Hepatocyte (in vitro differentiated cells): Measurements from ENCODE around the gene NFRKB. TPM values are rescaled to one million over a fixed set of nuclear protein-coding genes. Genes with fewer than 3 reads are reported as not detected.

Source experiments
- DNase-seq: peaks from one replicate; pipeline ENCODE4 v3.0.0-alpha.2; 2016; ENCODE audit warnings: low spot score
- H2AFZ ChIP-seq: fragments of 200-600 bp; sonication (generic); 2 replicates; pipeline ENCODE4 v1.6.0; 2016; ENCODE audit warnings: antibody characterized with exemption, mild to moderate bottlenecking
- H3K27ac ChIP-seq: fragments of 200-600 bp; sonication (generic); 2 replicates; pipeline ENCODE4 v1.5.1; 2016; ENCODE audit warnings: mild to moderate bottlenecking
- H3K27me3 ChIP-seq: fragments of 200-600 bp; sonication (generic); 2 replicates; pipeline ENCODE4 v1.6.1; 2016
- H3K36me3 ChIP-seq: fragments of 200-600 bp; sonication (generic); replicated peaks from 2 replicates; pipeline ENCODE4 v1.5.1; 2016; ENCODE audit warnings: low read depth; ENCODE audit not compliant: insufficient read depth
- H3K4me1 ChIP-seq: fragments of 200-600 bp; sonication (generic); 2 replicates; pipeline ENCODE4 v1.5.1; 2016; ENCODE audit warnings: mild to moderate bottlenecking, moderate library complexity; ENCODE audit not compliant: insufficient read depth
- H3K4me2 ChIP-seq: fragments of 200-600 bp; sonication (generic); 2 replicates; pipeline ENCODE4 v1.6.0; 2016
- H3K4me3 ChIP-seq: fragments of 200-600 bp; sonication (generic); 2 replicates; pipeline ENCODE4 v1.5.1; 2016; ENCODE audit warnings: mild to moderate bottlenecking
- H3K79me2 ChIP-seq: fragments of 200-600 bp; sonication (generic); 2 replicates; pipeline ENCODE4 v1.6.0; 2017; ENCODE audit warnings: mild to moderate bottlenecking
- H3K9me2 ChIP-seq: fragments of 200-600 bp; sonication (generic); replicated peaks from 2 replicates; pipeline ENCODE4 v1.6.0; 2017; ENCODE audit warnings: mild to moderate bottlenecking; ENCODE audit not compliant: insufficient read depth
- H3K9me3 ChIP-seq: fragments of 200-600 bp; sonication (generic); 2 replicates; pipeline ENCODE4 v1.5.1; 2016; ENCODE audit warnings: low read depth, mild to moderate bottlenecking
- H4K20me1 ChIP-seq: fragments of 200-600 bp; sonication (generic); 2 replicates; pipeline ENCODE4 v1.6.0; 2016; ENCODE audit warnings: mild to moderate bottlenecking; ENCODE audit not compliant: insufficient read depth, poor library complexity, severe bottlenecking
- EZH2 ChIP-seq: fragments of 200-600 bp; sonication (generic); IDR thresholded peaks from 2 replicates; pipeline ENCODE4 v1.6.1; 2016; ENCODE audit warnings: antibody characterized with exemption, mild to moderate bottlenecking, borderline replicate concordance
- EZH2phosphoT487 ChIP-seq: fragments of 200-600 bp; sonication (generic); IDR thresholded peaks from one replicate; pipeline ENCODE4 v1.6.1; 2018; ENCODE audit warnings: antibody characterized with exemption, mild to moderate bottlenecking, low read depth, moderate library complexity; ENCODE audit not compliant: unreplicated experiment, severe bottlenecking
- WGBS: methylation state at CpG from one replicate; pipeline ENCODE4 v1.1.6; 2016; ENCODE audit warnings: low lambda C conversion rate; ENCODE audit errors: missing lambda C conversion rate; 5-methylcytosine and 5-hydroxymethylcytosine counted together
- polyA plus RNA-seq: library from polyadenylated mRNA; unstranded; fragments of >200 nt; fragmentation: Nextera tagmentation; extraction: Ambion mirVana; gene quantifications from 2 replicates; pipeline ENCODE4 v1.2.1, GENCODE V29; 2016
- total RNA-seq: library from RNA; depleted of rRNA; stranded (reverse); fragments of >200 nt; gene quantifications from 2 replicates; pipeline ENCODE4 v1.2.3, GENCODE V29; 2014
- TF ChIP-seq, protein P1 (sequence below): fragments of 200-600 bp; sonication (generic); IDR thresholded peaks from 2 replicates; pipeline ENCODE4 v1.5.1; 2016; ENCODE audit warnings: antibody characterized with exemption, mild to moderate bottlenecking; ENCODE audit not compliant: poor library complexity

Gene NFRKB
- total and polyA plus RNA-seq, 2 experiments from 2014 or later, result 12.8 to 27.3 TPM

DNA sequence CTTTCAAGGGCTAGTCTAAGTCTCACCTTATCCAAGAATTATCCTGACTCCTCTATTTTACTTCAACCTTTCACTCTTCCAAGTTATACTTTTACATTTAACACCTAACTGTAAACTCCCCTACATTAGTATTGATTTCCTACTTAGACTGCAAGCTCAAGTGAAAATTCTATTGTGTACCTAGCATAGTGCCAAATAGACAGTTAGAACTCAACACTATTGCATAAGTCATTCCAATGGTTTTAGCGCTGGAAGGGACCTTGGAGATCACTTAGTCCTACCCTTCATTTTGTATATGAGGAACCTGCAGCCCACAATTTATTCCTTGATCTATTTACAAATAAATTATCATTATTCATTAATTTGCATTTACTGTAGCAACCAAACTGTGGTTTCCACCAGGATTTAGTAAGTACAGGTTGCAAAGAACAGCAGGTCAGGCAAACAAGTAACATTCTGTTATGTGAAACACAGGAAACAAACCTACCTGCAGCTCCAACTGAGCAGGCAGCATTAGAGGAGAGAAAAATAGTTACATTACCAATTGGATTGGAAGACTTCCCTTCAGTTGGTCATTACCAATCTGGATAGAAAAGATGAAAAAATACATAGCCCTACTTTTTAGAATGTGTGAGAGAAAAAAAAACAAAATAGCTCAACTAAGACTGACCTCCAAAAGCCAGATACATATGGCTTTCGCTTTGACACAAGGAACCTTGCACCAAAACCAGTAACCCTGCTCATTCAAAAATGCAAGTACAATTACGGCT is 33.7 kb upstream of the NFRKB start:
- no peaks in the 10 kb centered on the region for H3K36me3 ChIP-seq
- no peaks in the 10 kb centered on the region for H3K4me1 ChIP-seq
- no peak overlapping the region for H3K4me2 ChIP-seq
- TF ChIP-seq, protein P1, sequence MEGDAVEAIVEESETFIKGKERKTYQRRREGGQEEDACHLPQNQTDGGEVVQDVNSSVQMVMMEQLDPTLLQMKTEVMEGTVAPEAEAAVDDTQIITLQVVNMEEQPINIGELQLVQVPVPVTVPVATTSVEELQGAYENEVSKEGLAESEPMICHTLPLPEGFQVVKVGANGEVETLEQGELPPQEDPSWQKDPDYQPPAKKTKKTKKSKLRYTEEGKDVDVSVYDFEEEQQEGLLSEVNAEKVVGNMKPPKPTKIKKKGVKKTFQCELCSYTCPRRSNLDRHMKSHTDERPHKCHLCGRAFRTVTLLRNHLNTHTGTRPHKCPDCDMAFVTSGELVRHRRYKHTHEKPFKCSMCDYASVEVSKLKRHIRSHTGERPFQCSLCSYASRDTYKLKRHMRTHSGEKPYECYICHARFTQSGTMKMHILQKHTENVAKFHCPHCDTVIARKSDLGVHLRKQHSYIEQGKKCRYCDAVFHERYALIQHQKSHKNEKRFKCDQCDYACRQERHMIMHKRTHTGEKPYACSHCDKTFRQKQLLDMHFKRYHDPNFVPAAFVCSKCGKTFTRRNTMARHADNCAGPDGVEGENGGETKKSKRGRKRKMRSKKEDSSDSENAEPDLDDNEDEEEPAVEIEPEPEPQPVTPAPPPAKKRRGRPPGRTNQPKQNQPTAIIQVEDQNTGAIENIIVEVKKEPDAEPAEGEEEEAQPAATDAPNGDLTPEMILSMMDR, result no peak
- TF ChIP-seq EZH2phosphoT487 (no peak), EZH2 (no peak)
- WGBS, result 93% methylated on average over 3 of the region's 3 CpGs
- H4K20me1 ChIP-seq, result no peaks in the 10 kb centered on the region
- no peak overlapping the region for H2AFZ ChIP-seq
- H3K27ac ChIP-seq, result no peak overlapping the region
- H3K27me3 ChIP-seq, result no peaks in the 10 kb centered on the region
- no peaks in the 10 kb centered on the region for H3K79me2 ChIP-seq
- no peak overlapping the region for H3K4me3 ChIP-seq
- no peaks in the 10 kb centered on the region for H3K9me2 ChIP-seq
- no peaks in the 10 kb centered on the region for H3K9me3 ChIP-seq
- DNase-seq, result no peak

DNA sequence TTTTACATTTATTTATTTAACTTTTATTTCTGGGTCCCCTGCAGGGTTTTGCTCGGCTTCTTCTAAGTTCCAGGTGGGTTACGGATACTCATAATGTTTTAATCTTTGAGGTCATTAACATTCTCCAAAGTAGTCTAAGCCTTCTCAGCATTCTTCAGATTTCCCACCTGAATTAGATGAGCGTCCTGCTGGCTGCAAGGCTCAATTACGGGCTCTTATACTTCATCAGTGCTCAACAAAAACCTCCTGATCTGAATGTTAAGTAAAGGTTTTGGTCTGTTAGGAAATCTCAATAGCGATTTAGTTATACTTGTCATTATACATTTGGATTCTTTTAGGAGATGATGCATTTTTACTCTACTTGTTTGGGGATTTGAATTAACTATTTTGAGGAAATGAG is 27.3 kb upstream of the NFRKB start:
- no peak overlapping the region for H3K4me3 ChIP-seq
- H3K27ac ChIP-seq, result no peak overlapping the region
- no peaks in the 10 kb centered on the region for H3K9me3 ChIP-seq
- H3K79me2 ChIP-seq, result no peaks in the 10 kb centered on the region
- H2AFZ ChIP-seq, result no peak overlapping the region
- H3K27me3 ChIP-seq, result no peaks in the 10 kb centered on the region
- no peaks in the 10 kb centered on the region for H4K20me1 ChIP-seq
- no peaks in the 10 kb centered on the region for H3K36me3 ChIP-seq
- WGBS, result 92% methylated on average over 5 of the region's 5 CpGs
- no peak for DNase-seq
- no peaks in the 10 kb centered on the region for H3K4me1 ChIP-seq
- no peak for TF ChIP-seq EZH2phosphoT487
- TF ChIP-seq, protein P1, result no peak
- TF ChIP-seq EZH2, result no peak
- no peaks in the 10 kb centered on the region for H3K9me2 ChIP-seq
- no peak overlapping the region for H3K4me2 ChIP-seq

DNA sequence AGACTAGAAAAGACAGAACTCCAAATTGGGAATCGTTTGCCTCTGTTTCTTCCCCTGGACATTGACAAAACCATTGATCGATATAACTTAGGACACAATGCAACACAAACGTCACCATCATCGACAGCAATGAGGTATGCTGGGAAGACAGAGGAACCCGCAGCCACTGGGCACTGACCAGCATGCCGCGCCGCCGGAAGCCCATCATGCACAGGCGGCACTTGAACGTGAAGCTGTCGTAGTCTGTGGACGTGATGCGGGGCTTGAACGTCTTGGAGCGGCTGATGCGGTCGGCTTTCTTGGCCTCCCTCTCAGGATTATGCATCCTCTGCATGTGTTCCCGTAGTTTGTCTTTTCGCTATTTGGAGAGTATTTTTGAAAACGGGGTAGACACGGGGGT is 23.0 kb upstream of the NFRKB start:
- Histone ChIP-seq H3K9me3 (no peaks in the 10 kb centered on the region), H3K79me2 (no peaks in the 10 kb centered on the region), H3K4me1 (no peaks in the 10 kb centered on the region), H3K27ac (no peak overlapping the region), H3K36me3 (no peaks in the 10 kb centered on the region), H3K4me2 (no peak overlapping the region), H3K9me2 (no peaks in the 10 kb centered on the region), H3K4me3 (no peak overlapping the region), H3K27me3 (no peaks in the 10 kb centered on the region), H2AFZ (no peak overlapping the region), H4K20me1 (no peaks in the 10 kb centered on the region)
- TF ChIP-seq, protein P1, result no peak
- TF ChIP-seq EZH2phosphoT487, result no peak
- no peak for TF ChIP-seq EZH2
- no peak for DNase-seq
- 98% methylated on average over 22 of the region's 22 CpGs for WGBS
